GM18502 (cell line): ENCODE measurements around the gene TBXAS1.

Source experiments
- ATAC-seq: cut with Tn5 transposase; IDR thresholded peaks from one replicate; pipeline ENCODE4 v1.9.1; 2021; ENCODE audit warnings: mild to moderate bottlenecking; ENCODE audit not compliant: unreplicated experiment, poor library complexity

The TBXAS1 gene

DNA sequence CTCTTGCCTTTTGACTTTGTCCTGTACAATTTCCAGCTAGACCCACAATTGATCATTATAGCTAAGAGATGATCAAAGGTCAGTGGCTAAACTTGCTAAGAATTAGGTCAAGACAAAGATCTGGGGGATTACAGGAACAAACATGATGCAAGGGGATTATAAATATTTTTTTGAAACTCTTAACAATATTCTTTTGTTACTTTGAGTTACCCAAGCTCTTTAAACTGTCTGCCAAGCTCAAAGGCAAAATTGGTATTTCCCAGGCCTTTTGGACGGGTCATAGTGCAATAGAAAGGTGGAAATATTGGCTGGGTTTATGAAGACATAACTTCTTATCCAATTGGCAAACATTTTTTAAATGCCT is 23.4 kb downstream of the TBXAS1 start:
- ATAC-seq, result no peak

DNA sequence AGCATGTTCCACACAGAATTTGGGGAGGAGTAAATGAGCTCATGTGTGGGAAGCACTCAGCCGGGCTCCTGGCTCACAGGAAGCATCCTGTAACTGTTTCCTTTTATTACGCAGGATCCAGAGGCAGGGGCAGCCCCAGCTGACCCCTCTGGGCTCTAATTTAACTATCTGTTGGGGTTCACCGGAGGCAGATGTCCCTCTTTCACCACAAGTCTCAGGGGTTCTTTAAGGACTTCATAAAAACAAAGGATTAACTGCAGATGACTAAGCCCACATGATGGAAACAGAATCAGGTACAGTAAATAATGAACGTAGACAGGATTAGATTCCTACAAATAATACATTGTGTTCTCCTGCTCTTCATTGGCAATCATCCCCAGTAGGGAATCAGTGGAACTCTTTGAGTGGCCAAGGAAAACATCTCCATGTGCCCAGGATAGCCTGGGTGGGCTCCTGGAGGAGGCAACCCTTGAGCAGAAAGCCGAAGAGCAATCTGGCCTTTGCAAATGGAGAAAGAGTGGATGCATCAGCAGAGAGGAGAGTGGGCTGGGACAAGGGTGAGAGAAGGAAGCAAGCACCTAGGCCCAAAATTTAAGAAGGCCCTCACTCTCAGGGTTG is 24.6 kb downstream of the TBXAS1 start:
- ATAC-seq, result no peak

DNA sequence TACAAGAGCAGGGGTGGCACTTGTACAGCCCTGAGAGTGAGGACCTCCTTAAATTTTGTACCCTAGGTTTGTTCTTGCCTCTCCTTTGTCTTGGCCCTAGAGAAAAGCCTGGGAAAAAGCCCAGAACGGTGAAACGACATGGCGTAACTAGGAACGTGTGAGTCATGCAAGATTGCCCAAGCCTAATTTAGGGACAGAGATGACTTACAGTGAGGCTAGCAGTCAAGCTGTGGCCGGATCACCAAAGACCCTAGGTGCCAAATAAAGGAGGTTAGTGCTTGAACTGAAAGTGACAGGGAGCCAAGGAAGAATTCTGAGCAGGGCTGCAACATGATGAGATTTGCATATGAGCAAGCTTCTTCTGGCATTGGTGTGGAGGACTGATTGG is 25.1 kb downstream of the TBXAS1 start:
- no peak for ATAC-seq

DNA sequence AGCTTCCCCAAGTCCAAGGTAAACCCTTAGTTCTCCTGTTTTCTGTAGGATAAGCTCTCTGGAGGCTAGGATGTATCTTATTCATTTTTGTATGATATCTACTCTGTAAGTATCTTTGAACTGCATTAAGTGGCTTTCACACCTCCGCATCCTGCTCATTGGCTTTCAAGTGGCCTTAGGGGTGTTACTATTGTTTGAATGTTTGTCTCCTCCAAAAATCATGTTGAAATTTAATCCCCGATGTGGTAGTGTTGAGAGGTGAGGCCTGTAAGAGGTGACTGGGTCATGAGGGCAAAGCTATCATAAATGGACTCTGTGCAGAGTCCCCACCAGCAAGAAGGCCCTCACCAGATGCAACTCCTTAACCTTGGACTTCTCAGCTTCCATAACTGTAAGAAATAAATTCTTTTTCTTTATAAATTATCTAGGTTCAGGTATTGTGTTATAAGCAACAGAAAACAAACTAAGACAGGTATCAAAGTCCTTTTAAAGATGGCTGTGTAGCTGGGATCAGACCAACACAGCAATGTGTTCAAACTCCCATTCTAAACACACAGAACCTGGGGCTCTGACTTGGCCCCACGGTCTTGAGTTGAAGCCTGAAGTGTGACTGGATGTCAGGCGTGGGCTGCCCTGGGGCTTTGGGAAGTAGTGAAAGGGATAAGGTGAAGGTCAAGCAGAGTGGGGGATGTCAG is 25.9 kb downstream of the TBXAS1 start:
- peak; percentile 35 for ATAC-seq

DNA sequence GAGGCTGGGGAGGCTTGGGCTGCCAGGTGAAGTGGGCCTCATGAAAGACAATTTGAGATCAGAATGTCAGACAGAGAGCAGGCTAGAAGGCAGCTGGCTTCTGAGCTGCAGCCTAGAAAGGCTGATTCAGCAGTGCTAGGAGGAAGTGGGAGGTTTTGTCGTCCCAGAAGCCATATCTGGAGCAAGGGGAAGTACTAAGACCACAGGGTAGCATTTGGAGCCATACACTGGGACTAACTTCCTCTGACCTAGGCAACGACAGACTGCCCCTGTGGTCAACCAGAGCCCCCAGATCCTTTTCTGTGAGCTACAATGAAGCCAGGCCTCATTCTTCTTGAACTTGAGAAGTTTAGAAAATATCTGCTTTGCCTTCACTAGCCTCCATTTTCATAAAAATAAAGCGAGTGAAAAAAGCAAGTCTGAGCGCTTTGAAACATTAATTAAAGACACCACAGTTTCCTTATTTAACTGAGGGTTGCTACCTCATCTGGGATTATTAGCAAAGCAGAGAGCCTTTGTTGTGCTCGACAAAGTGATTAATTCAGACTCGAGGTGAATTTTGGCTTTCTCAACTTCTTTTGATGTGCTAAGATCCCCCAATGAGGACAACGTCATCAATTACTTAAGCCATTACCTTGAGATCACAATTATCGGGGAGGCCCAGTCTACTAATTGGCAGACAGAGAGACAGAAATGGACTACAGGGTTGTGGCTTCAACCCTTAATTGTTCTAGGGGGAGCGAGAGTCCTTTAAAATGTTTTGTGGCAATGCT is 26.6 kb downstream of the TBXAS1 start:
- peak; percentile 88 for ATAC-seq

DNA sequence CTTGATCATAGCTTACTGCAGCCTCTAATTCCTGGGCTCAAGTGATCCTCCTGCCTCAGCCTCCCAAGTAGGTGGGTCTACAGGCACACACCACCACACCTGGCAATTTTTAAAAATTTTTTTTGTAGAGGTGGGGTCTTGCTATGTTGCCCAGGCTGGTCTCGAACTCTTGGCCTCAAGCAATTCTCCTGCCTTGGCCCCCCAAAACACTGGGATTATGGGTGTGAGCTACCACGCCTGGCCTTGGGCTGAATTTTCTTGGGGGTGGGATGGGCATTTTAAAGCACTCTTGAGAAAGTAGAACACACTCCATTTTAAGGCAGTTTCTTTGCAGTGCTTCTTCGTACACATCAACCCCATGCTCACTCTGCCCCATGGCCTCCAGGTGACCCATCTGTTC is 28.7 kb downstream of the TBXAS1 start:
- no peak for ATAC-seq

DNA sequence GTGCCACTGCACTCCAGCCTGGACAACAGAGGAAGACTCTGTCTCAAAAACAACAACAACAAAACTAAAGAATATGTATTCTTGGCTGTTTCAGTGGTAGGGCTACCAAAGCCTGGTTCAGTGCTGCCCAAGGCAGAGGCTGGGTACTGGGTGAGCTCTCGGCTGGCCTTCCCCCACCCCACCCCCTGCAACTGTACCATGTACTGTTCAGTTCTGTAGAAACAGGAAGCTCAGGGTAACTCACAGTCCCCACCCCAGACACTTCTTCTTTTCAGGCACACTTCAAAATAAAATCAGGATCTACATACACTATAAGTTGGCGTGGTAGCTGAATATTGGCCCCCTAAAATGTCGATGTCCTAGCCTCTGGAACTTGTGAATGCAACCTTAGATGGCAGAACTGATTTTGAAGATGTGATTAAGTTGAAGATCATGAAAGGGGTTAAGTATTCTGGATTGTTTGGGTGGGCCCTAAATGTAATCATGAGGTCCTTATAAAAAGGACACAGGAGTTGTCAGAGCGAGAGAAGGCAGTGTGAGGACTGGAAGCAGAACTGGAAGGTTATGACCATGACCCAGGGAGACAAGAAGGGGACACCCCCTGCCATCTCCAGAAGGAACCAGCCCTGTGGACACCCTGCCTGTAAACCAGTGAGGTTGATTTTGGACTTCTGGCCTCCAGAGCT is 31.2 kb downstream of the TBXAS1 start:
- ATAC-seq, result peak; percentile 46

DNA sequence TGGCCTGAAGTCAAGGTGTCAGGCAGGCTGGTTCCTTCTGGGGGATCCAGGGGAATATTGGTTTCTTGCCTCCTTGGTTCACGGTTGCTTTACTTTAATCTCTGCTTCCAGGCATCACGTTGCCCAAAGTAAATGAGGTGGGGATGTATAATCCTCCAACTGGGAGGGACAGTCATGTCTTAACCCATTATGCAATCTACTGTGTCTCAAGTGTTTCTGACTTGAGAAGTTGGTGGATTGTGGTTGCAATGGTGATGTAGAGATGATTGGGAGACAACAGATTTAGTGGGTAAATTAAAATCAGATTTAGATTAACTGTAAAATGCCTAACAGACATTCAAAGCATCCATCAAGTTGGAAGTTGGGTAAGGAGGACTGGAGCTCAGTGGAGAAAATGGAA is 32.7 kb downstream of the TBXAS1 start:
- ATAC-seq, result no peak

DNA sequence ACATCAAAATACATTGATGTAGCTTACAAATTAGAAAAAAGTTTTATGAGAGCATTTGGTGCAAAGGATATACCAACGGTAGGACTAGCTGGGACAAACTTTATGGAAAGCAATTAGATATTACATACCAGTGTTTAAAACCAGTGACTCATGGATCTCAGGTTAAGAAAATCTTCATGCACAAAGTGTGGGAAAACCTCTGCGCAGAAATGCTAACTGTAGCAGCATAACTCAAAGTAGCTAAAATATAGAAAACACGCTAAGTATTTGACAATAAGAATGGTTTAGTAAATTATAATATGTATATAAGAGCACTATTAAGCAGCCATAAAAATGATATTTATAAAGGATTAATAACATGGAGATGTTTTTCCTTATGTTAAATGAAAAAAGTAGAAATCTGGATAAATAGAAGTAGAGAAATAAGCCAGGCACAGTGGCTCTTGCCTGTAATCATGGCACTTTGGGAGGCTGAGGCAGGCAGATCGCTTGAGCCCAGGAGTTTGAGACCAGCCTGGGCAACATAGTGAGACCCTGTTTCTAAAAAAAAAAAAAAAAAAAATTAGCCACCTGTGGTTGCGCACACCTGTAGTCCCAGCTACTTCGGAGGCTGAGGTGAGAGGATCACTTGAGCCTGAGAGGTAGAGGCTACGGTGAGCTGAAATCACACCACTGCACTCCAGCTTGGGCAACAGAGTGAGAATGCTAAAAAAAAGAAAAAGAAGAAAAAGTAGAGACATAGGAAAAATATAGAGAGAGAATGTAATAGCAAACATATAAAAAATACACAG is 37.2 kb downstream of the TBXAS1 start:
- ATAC-seq, result no peak

DNA sequence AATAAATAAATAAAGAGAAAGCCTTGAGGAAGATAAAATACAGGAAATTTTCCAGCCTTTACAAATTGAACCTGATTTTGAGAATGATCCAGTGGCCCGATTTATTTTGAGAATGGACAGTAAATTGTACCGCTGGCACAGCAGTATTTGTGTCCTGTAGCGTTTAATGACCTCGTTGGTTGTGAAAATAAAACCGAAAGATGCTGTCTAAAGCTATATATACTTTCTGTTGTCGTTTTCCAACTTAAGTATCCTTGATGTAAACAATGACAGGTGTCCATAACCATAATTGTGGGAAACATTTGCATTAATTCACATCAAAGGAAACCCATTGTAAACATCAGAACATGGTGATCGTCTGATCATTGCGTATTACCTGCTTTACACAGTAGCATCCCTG is 38.8 kb downstream of the TBXAS1 start:
- ATAC-seq, result no peak

DNA sequence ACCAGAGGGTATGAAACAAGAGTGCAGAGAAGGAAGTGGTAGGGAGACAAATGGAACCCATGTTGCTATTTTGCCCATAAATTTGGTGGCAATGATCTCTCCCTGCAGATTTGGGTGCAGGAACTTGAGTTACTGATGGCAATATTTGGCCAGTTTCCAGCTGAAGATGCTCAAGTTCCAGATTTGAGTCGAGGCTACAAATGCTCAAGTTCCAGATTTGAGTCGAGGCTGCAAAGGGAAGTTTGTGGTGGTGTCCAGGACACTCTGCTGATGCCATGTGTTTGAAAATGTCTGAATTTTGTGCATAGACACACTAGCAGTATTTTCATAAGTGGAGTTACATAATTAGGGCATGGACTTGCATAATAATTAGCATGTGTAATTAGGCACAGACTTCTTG is 40.8 kb downstream of the TBXAS1 start:
- ATAC-seq, result no peak

DNA sequence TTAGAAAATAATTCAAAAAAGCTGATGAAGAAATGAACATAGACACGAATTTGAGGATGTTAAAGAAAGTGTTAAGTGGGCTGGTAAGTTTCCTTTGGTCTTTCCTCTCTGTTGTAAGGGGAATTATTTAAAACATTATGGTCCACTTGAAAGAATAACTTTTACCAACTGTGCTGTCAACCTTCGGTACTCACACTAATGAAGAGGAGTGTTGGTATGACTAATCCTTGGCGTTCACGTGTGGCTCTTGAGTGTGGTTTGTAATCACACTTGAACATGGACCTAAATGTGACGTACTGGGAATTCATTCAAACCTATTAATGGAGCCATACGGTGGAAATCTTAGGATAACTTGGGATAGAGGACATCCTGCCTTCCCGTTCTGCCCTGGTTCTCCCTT is 41.3 kb downstream of the TBXAS1 start:
- no peak for ATAC-seq

DNA sequence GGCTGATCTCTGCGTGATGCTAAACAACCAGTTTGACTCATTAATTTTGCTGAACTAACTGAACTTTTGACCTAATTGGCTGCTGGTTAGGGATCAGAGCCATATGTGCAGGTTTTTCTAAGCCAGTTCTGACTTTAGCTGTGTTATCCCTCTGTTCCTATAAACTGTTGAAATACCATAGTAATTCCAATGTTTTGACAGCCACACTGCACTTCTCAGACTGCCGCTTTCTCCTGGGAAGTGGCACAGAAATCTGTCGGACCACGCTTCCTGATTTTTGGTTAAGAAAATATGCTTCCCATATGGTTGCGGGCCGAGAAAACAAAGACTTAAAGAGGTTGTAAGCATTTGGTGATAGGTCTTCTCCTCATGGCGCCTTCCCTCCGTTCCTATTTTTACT is 42.3 kb downstream of the TBXAS1 start:
- no peak for ATAC-seq

DNA sequence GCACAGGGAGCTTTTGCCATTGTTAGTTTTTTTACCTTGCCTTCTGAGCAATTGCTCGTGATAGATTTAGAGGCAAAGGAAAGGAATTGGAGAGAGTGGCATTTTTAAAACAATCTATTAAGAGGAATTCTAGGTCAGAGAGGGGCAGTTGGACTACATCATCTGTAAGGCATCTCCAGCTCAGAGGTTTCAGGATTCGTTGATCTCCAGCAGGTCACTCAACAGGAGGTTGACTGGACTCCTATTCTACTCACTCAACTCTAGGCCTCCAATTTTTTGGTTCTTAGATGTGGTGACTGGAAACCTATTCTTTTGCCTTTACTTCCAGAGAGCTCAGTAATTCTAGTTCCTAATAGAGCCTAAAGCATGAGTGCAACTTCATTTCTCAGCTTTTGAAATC is 42.8 kb downstream of the TBXAS1 start:
- ATAC-seq, result no peak

DNA sequence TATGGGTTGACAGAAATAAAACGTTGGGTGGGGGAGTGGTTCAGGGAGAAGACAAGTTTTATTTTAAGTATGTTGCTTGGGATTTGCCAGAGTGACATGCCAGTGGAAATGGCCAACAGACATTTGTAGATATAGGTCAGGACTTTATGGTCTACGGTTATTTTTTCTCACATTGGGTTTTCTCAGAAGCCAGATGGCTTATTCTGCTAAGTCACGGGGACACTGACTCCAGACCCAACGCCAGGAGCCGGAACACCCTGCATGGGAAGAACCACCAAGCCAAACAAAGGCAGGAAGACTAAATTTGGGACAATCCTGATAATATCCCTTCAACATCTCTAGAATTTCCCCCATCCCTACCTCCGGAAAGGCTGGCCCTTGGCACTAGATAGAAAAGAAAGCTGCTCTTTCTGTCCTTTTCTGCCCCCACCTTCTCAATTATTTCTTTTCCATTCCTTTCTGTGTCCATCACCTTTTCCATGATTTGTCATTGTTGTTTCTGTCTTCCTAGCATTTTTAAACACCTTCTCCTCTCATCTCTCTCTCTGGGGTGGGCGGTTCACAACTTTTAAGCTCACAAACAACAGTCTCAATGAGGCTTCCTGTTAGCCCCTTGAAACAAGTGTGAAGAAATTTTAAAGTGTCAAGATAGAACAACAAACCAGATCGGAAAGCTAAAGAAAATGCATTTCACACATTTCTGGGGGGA is 44.7 kb downstream of the TBXAS1 start:
- ATAC-seq, result no peak

DNA sequence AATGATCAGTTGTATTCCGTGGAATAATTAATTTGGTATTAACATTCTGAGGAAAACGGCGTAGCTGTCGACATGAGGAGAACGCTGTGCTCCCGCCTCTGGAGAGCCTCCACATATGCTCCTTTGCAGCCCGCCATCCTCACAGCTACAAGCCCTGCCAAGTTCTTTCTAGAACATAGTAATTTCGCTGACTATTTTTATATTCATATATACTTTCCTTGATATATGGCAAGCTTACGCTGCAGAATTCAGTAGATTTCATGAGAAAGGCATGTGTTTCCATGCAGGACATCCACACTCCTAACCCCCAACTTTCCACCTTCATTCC is 45.2 kb downstream of the TBXAS1 start:
- ATAC-seq, result no peak

DNA sequence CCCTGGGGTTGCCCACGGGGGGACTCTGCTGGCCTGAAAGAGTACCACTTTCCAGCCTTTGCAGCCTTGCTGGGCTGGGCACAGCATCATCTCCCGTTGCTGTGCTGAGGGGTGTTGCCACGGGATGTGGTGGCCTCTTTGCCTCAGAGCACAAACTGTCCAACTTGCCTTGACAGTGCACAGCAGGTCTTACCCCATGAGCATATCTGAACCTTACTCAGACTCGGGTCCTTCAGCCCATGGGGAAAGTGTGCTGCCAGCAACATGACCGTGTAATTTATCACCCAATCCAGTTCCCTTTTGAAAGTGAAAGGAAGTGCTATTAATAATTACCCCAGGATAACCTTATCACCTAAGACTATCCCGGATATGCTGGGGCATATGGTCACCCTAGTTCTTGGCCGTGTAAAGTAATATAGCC is 46.8 kb downstream of the TBXAS1 start:
- no peak for ATAC-seq

DNA sequence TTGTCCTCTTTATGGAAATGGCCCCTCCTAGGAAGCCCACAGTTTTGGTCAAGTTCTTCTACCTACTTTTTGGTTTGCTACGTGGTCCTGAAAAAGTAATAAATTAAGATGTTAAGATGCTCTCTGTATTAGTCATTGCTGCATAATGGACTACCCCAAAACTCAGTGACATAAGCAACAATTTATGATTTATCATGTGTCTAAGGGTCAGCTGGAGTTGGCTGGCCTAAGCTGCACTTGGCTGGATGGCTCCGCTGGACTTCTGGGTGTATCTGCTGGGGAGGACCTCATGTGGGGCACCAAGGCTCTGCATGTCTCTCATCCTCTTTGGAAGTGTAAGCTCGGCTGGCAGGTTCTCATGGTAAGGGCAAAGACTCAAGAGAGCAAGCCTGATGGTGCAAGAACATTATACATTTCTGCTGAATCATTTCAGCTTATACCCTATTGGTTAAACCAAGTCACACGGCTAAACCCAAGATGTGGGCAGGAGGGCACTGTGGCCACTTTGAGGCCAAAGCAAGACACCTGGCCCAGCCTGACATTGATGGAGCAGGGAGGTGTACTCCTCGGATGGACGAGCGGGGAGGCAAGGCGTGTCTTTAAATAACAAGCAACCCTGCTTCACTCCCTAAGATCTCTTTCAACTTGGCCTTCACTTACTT is 47.7 kb downstream of the TBXAS1 start:
- no peak for ATAC-seq

DNA sequence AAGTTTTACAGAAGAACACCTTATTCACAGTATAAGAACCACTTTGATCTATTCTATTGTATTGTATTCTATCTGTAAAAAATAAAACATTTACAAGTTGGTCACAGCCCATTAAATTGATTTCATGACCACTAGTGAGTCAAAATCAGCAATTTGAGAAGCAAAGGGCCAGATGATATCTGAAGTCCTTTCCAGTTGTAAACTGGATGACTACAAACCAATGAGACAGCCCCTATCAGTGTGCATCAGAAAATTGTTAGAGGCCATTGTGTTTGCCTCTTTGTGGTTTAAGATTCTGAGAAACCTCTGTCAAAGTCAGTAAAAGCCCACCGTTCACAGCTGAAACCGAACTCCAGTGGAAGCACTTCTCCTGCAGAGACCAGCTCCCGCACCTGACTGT is 54.8 kb downstream of the TBXAS1 start:
- ATAC-seq, result no peak
